MM.1S (cell line): ENCODE data around the gene ARMC9.

Source experiments
- DNase-seq: peaks from one replicate; pipeline ENCODE4 v3.0.0-alpha.2; 2015
- H2AFZ ChIP-seq: fragments of 300-600 bp; sonication (generic); 2 replicates; pipeline ENCODE4 v1.6.0; 2016; ENCODE audit warnings: antibody characterized with exemption, low read length
- H3F3A ChIP-seq: fragments of 300-600 bp; sonication (generic); 2 replicates; pipeline ENCODE4 v1.6.1; 2016; ENCODE audit warnings: mild to moderate bottlenecking, antibody characterized with exemption, low read length, moderate library complexity, mixed read lengths; ENCODE audit not compliant: insufficient read depth
- H3K27ac ChIP-seq: fragments of 300-600 bp; sonication (generic); 2 replicates; pipeline ENCODE4 v1.5.1; 2016; ENCODE audit warnings: mild to moderate bottlenecking, low read length
- H3K27me3 ChIP-seq: fragments of 300-600 bp; sonication (generic); replicated peaks from 2 replicates; pipeline ENCODE4 v1.6.0; 2016; ENCODE audit warnings: low read length; ENCODE audit not compliant: insufficient read depth
- H3K36me3 ChIP-seq: fragments of 300-600 bp; sonication (generic); replicated peaks from 2 replicates; pipeline ENCODE4 v1.6.1; 2016; ENCODE audit warnings: mild to moderate bottlenecking, low read length, mixed read lengths; ENCODE audit not compliant: insufficient read depth
- H3K4me1 ChIP-seq: fragments of 300-600 bp; sonication (generic); 2 replicates; pipeline ENCODE4 v1.6.1; 2016; ENCODE audit warnings: low read length, mixed read lengths
- H3K4me2 ChIP-seq: fragments of 300-600 bp; sonication (generic); 2 replicates; pipeline ENCODE4 v1.6.0; 2016; ENCODE audit warnings: low read depth, low read length
- H3K4me3 ChIP-seq: fragments of 300-600 bp; sonication (generic); 2 replicates; pipeline ENCODE4 v1.5.1; 2016; ENCODE audit warnings: low read length, mixed read lengths
- H3K79me2 ChIP-seq: fragments of 300-600 bp; sonication (generic); 2 replicates; pipeline ENCODE4 v1.6.1; 2016; ENCODE audit warnings: mixed run types, low read length, mixed read lengths
- H3K9ac ChIP-seq: fragments of 300-600 bp; sonication (generic); 2 replicates; pipeline ENCODE4 v1.6.1; 2016; ENCODE audit warnings: low read length, mixed read lengths
- H3K9me2 ChIP-seq: fragments of 300-600 bp; sonication (generic); replicated peaks from 2 replicates; pipeline ENCODE4 v1.6.1; 2016; ENCODE audit warnings: mild to moderate bottlenecking, low read length, mixed read lengths; ENCODE audit not compliant: insufficient read depth
- H3K9me3 ChIP-seq: fragments of 300-600 bp; sonication (generic); replicated peaks from 2 replicates; pipeline ENCODE4 v1.6.1; 2016; ENCODE audit warnings: mild to moderate bottlenecking, low read length, mixed read lengths; ENCODE audit not compliant: insufficient read depth
- H4K20me1 ChIP-seq: fragments of 300-600 bp; sonication (generic); 2 replicates; pipeline ENCODE4 v1.6.1; 2016; ENCODE audit warnings: mild to moderate bottlenecking, low read length, moderate library complexity, mixed read lengths; ENCODE audit not compliant: insufficient read depth
- EZH2 ChIP-seq: fragments of 300-600 bp; sonication (generic); optimal IDR thresholded peaks from 2 replicates; pipeline ENCODE3; 2017; ENCODE audit warnings: low read depth, mild to moderate bottlenecking, antibody characterized with exemption, low read length, mixed read lengths
- EZH2phosphoT487 ChIP-seq: fragments of 300-600 bp; sonication (generic); IDR thresholded peaks from 2 replicates; pipeline ENCODE4 v1.6.1; 2018; ENCODE audit warnings: antibody characterized with exemption, low read length
- TF ChIP-seq, protein P1 (sequence below): fragments of 300-600 bp; sonication (generic); IDR thresholded peaks from 2 replicates; pipeline ENCODE4 v1.5.1; 2016; ENCODE audit warnings: antibody characterized with exemption, low read length, mixed read lengths

The ARMC9 gene

DNA sequence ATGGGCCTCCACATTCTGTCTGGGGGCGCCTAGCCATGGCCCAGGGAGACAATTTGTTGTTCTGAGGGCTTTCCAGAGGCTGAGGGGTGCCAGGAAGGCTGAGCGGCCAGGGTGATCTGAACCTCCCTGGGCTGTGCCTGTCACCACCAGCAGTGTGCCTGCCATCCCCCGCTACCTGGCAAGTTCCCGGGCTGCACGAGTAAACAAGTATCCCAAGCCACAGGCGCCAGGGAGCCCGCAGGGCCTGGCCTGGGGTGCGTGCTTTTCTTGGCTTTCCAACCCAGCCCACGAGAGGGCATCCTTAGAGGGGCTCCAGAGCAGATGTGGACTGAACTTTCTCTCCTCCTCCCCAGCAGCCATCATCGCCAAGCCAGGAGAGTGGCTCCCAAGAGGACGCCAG is 162.0 kb downstream of the ARMC9 start:
- Histone ChIP-seq H3F3A (peaks cover 10% of the 10 kb centered on the region), H3K27me3 (no peaks in the 10 kb centered on the region), H2AFZ (no peak overlapping the region), H3K36me3 (no peaks in the 10 kb centered on the region), H3K9ac (no peak overlapping the region), H3K9me3 (no peaks in the 10 kb centered on the region), H3K4me1 (peaks cover 15% of the 10 kb centered on the region), H3K79me2 (no peaks in the 10 kb centered on the region), H3K9me2 (no peaks in the 10 kb centered on the region), H3K4me3 (no peak overlapping the region), H3K27ac (no peak overlapping the region), H4K20me1 (no peaks in the 10 kb centered on the region), H3K4me2 (no peak overlapping the region)
- DNase-seq, result no peak
- no peak for TF ChIP-seq EZH2phosphoT487
- TF ChIP-seq EZH2, result no peak

DNA sequence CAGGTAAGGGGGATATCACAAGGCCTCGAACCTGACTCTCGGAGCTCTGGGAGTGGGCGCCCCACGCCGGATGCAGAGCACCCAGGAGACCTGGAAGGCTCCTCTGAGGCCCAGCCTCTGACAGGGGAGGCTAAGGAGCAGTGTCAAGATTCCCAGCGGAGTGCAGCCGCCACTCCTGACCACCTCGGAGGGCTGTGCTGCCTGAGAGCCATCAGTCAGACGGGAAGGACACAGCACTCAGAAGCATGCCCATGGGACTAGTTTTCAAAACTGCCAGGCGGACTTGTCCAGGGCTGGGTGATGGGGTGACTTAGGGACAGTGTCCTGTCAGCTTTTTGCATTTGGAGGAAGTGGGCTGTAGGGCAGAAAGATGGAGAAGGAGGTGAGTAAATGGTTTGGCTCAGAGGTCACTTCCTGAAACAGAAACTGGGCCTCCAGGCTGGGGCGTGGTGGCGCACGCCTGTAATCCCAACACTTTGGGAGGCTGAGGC is 162.5 kb downstream of the ARMC9 start:
- Histone ChIP-seq H3K27me3 (no peaks in the 10 kb centered on the region), H3K9ac (no peak overlapping the region), H3K9me3 (no peaks in the 10 kb centered on the region), H3K79me2 (no peaks in the 10 kb centered on the region), H3K9me2 (no peaks in the 10 kb centered on the region), H4K20me1 (no peaks in the 10 kb centered on the region), H3K4me3 (no peak overlapping the region), H3K4me2 (no peak overlapping the region), H3F3A (peaks cover 10% of the 10 kb centered on the region), H3K27ac (no peak overlapping the region), H2AFZ (no peak overlapping the region), H3K36me3 (no peaks in the 10 kb centered on the region), H3K4me1 (peaks cover 12% of the 10 kb centered on the region)
- no peak for TF ChIP-seq EZH2phosphoT487
- no peak for DNase-seq

DNA sequence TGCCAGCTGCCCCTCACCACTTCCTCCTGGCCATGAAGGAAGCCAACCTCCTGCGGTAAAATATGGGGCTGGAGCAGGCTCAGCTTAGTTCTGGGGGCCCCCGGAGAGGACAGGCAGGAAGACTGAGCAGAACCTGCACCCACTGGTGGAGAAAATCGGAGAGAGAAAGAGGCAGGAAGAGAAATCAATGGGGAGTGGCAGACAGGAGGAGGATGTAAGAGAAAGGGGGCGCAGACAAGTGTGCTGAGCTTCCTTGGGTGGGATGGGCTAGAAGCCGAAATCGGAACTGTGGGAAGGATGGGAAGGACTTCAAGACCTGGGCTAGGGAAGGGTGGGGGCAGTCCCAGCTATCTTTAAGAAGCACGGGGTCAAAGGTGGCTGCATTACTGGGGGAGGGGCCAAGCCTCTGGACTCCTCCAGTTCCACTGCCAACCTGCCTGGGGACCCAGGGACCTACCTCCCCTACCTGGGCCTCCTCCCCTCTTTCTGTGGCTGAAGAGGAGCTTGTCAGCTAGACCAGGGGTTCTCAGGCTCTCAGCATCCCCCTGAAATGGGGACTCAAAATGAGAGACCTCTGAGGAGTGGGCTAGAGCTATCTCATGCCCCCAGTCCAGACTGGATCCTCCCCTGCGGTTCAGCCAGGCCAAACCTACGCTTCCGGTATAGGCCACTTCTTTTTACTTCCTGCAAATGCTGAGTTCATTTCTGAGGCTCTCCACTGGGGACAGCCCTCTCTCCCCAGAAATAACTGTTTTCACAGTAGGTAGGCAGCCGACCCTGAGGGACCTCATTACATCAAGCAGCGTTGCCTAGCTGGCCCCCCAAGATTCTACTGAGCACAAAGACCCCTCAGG is 163.5 kb downstream of the ARMC9 start:
- no peaks in the 10 kb centered on the region for H3K79me2 ChIP-seq
- DNase-seq, result no peak
- H3K9me2 ChIP-seq, result no peaks in the 10 kb centered on the region
- H4K20me1 ChIP-seq, result no peaks in the 10 kb centered on the region
- H3K4me2 ChIP-seq, result no peak overlapping the region
- peaks cover 4% of the 10 kb centered on the region for H3K4me1 ChIP-seq
- H3K27me3 ChIP-seq, result no peaks in the 10 kb centered on the region
- no peaks in the 10 kb centered on the region for H3K9me3 ChIP-seq
- no peak overlapping the region for H3K4me3 ChIP-seq
- TF ChIP-seq EZH2phosphoT487 (no peak), EZH2 (no peak)
- TF ChIP-seq, protein P1, sequence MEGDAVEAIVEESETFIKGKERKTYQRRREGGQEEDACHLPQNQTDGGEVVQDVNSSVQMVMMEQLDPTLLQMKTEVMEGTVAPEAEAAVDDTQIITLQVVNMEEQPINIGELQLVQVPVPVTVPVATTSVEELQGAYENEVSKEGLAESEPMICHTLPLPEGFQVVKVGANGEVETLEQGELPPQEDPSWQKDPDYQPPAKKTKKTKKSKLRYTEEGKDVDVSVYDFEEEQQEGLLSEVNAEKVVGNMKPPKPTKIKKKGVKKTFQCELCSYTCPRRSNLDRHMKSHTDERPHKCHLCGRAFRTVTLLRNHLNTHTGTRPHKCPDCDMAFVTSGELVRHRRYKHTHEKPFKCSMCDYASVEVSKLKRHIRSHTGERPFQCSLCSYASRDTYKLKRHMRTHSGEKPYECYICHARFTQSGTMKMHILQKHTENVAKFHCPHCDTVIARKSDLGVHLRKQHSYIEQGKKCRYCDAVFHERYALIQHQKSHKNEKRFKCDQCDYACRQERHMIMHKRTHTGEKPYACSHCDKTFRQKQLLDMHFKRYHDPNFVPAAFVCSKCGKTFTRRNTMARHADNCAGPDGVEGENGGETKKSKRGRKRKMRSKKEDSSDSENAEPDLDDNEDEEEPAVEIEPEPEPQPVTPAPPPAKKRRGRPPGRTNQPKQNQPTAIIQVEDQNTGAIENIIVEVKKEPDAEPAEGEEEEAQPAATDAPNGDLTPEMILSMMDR, result no peak
- no peak overlapping the region for H3K9ac ChIP-seq
- peaks cover 1% of the 10 kb centered on the region for H3F3A ChIP-seq
- H3K36me3 ChIP-seq, result no peaks in the 10 kb centered on the region
- no peak overlapping the region for H2AFZ ChIP-seq
- no peak overlapping the region for H3K27ac ChIP-seq

DNA sequence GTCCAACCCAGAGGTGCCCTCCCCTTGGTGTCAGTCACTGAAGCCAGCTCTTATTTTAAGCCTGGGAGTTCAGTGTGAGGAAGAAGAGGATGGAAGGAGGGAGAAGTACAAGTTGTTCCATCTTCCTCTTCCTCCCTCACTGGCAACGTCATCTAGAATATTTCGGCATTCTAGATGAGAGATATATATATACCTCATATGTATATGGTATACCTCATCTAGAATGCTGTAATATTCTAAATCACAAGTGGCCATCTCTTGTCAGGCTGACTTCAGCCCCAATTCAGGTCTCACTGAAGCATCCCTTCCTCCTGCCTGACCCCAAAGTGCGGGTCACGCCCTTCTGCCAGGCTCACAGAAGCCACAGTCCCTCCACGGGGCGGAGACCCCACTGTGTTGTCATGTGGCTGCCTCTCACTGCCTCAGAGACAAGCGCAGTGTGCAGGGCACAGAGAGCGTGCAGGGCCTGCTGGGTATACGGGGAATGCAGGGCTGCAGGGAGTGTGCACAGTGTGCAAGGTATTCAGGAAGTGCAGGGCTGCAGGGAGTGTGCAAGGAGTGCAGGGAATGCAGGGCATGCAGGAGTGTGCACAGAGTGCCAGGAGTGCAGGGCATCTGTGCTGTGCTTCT is 164.2 kb downstream of the ARMC9 start:
- H3K4me2 ChIP-seq, result no peak overlapping the region
- no peak overlapping the region for H2AFZ ChIP-seq
- H3K9me2 ChIP-seq, result no peaks in the 10 kb centered on the region
- no peaks in the 10 kb centered on the region for H3K9me3 ChIP-seq
- no peaks in the 10 kb centered on the region for H4K20me1 ChIP-seq
- no peak for DNase-seq
- no peaks in the 10 kb centered on the region for H3F3A ChIP-seq
- no peak overlapping the region for H3K27ac ChIP-seq
- TF ChIP-seq EZH2 (no peak), EZH2phosphoT487 (no peak)
- TF ChIP-seq, protein P1, result no peak
- H3K79me2 ChIP-seq, result no peaks in the 10 kb centered on the region
- no peaks in the 10 kb centered on the region for H3K27me3 ChIP-seq
- no peak overlapping the region for H3K9ac ChIP-seq
- H3K4me3 ChIP-seq, result no peak overlapping the region
- no peaks in the 10 kb centered on the region for H3K36me3 ChIP-seq
- no peaks in the 10 kb centered on the region for H3K4me1 ChIP-seq
